Psoas muscle (tissue), 8 donors: Measurements from ENCODE around the gene MEF2A. TPM values are rescaled to one million over a fixed set of nuclear protein-coding genes. Genes with fewer than 3 reads are reported as not detected.

Experiments
- ATAC-seq, 4 donors: fragments of 200-7000 bp; cut with Tn5 transposase; one replicate each; pipeline ENCODE4 v1.9.1; 2020; ENCODE audit warnings: moderate library complexity in 3 of 4, mild to moderate bottlenecking in 2 of 4
- DNase-seq, 2 donors: peaks; one replicate each; pipeline ENCODE4 v3.0.0-alpha.2; 2020
- H3K27ac ChIP-seq: fragments of 200-600 bp; one replicate; pipeline ENCODE4 v1.8.0; 2022
- H3K27me3 ChIP-seq, 3 donors: fragments of 200-600 bp in 1 of 3; one replicate each; pipeline versions ENCODE4 v1.6.1 to v1.8.0; 2013 to 2022; ENCODE audit warnings: low read length in 2 of 3, mild to moderate bottlenecking in 2 of 3, moderate library complexity in 1 of 3; ENCODE audit not compliant: insufficient read depth in 3 of 3
- H3K36me3 ChIP-seq, 2 donors: fragments of 200-600 bp in 1 of 2; one replicate each; pipeline versions ENCODE4 v1.6.1 to v1.8.0; 2013 to 2022; ENCODE audit warnings: low read depth in 1 of 2, mild to moderate bottlenecking in 1 of 2, moderate library complexity in 1 of 2; ENCODE audit not compliant: insufficient read depth in 1 of 2
- H3K4me1 ChIP-seq: fragments of 200-600 bp; one replicate; pipeline ENCODE4 v1.8.0; 2022
- H3K4me3 ChIP-seq: fragments of 200-600 bp; one replicate; pipeline ENCODE4 v1.8.0; 2022; ENCODE audit warnings: mild to moderate bottlenecking
- H3K9me3 ChIP-seq: fragments of 200-600 bp; one replicate; pipeline ENCODE4 v1.8.0; 2022
- WGBS, 3 donors: extraction: QIAGEN DNeasy Blood & Tissue Kit; methylation state at CpG; one replicate each; pipeline versions ENCODE4 v1.1.6 to v1.1.7; 2013; 5-methylcytosine and 5-hydroxymethylcytosine counted together
- intact Hi-C, 2 donors: fragments of 100-400 bp; cut with DNase I; formaldehyde crosslinking; loops; one replicate each; pipeline versions ENCODE4 v1.11.0 to v1.14.2; 2022
- polyA plus RNA-seq, 3 donors: library from polyadenylated mRNA; stranded (reverse); fragments of 200-250 nt; gene quantifications; one replicate each; pipeline ENCODE4 v1.2.3, GENCODE V29; 2013
- total RNA-seq, 4 donors: library from RNA; stranded (reverse); fragmentation: NEBNext Ultra II Directional in 2 of 4; extraction: Animal tissue kit (Norgen Biotek cat#: 25700) in 2 of 4; gene quantifications; one replicate each; pipeline versions ENCODE4 v1.2.1 to v1.2.4, GENCODE V29; 2021 to 2023
- TF ChIP-seq, protein P1 (sequence below): fragments of 200-600 bp; IDR thresholded peaks from one replicate; pipeline ENCODE4 v1.8.0; 2022; ENCODE audit warnings: antibody characterized with exemption
- donor health status: healthy with polysubstance abuse.
- donor health status: DM: no; HTN: no; CAD: no; lungs with moderate emphysema.
- donor health status: Bipolar disorder and iron deficiency.
- donor health status: healthy.
- donor health status: DM: yes; HTN: yes; CAD: no.
- donor health status: DM: no; HTN: no; CAD: no.
- donor health status: DM: no; HTN: no; CAD: no.
- donor health status: DM: yes; HTN: yes; CAD: no.

The MEF2A gene
- total and polyA plus RNA-seq, 7 donors, result 17.1 to 92.6 (median 63.9) TPM

DNA sequence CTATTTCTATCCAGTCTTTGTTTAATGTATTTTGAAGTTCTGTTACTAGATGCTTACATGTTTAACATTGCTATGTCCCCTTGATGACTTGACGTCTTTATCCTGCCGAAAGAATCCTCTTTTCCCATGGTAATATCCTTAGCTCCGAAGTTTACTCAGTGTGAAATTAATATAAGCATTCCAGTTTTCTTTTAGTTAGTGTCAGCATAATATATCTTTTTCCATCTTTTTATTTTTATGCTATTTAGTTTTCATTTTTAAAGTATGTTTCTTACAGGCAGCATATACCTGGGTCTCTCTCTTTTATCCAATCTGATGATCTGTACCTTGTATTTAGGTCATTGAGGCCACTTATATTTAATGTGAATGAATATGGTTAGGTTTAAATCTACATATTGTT lies 39.1 kb upstream of the MEF2A start:
- no peaks in the 10 kb centered on the region for H3K27me3 ChIP-seq
- H3K9me3 ChIP-seq, result peaks cover 5% of the 10 kb centered on the region
- no peaks in the 10 kb centered on the region for H3K4me1 ChIP-seq
- intact Hi-C loops, result no loop called here
- H3K27ac ChIP-seq, result no peak overlapping the region
- H3K4me3 ChIP-seq, result no peak overlapping the region
- DNase-seq (no peak), ATAC-seq (no peak)
- 80 to 83% (median 82%) methylated on average over 3 of the region's 3 CpGs for WGBS, 3 donors
- H3K36me3 ChIP-seq, result no peaks in the 10 kb centered on the region
- TF ChIP-seq, protein P1, sequence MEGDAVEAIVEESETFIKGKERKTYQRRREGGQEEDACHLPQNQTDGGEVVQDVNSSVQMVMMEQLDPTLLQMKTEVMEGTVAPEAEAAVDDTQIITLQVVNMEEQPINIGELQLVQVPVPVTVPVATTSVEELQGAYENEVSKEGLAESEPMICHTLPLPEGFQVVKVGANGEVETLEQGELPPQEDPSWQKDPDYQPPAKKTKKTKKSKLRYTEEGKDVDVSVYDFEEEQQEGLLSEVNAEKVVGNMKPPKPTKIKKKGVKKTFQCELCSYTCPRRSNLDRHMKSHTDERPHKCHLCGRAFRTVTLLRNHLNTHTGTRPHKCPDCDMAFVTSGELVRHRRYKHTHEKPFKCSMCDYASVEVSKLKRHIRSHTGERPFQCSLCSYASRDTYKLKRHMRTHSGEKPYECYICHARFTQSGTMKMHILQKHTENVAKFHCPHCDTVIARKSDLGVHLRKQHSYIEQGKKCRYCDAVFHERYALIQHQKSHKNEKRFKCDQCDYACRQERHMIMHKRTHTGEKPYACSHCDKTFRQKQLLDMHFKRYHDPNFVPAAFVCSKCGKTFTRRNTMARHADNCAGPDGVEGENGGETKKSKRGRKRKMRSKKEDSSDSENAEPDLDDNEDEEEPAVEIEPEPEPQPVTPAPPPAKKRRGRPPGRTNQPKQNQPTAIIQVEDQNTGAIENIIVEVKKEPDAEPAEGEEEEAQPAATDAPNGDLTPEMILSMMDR, result no peak

DNA sequence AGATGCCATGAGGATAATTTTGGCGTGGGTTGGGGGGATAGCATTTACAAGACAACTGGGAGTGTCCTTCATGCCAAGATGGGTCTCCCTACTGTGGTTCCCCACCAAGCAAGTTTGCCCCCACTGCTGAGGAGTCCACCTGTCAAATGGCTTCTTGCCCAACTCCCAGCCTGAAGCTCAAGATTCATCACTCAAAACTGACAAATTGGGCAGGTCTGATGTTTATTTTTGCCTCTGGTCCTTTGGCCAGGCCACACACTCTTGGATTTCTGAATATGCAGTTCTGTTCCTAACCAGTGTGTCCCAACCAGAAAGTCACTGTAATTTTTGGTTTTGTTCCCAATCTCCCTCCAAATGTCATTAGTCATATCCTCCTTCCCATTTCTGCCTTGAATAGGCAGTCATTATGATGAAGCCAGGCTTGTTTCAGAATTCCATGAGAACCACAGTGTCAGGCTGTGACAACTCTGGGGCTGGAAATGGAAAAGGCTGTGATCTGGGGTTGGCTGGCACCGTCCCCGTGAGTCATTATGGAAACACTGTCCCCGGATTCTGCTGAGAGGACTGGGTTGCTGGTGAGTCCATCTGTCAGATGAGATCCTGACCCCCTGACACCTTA lies 29.3 kb upstream of the MEF2A start:
- WGBS, 3 donors, result 21 to 43% (median 30%) methylated on average over 4 of the region's 4 CpGs
- TF ChIP-seq, protein P1, result no peak
- peak; percentile 59 to 95 (median 89) for ATAC-seq
- H3K27me3 ChIP-seq, result no peaks in the 10 kb centered on the region
- H3K27ac ChIP-seq, result peak overlapping the region; percentile 66
- no peaks in the 10 kb centered on the region for H3K9me3 ChIP-seq
- intact Hi-C loops, result no loop called here
- H3K36me3 ChIP-seq, result no peaks in the 10 kb centered on the region
- no peak overlapping the region for H3K4me3 ChIP-seq
- DNase-seq, result peak in 1 of 2 donors; percentile 67
- H3K4me1 ChIP-seq, result peaks cover 9% of the 10 kb centered on the region

DNA sequence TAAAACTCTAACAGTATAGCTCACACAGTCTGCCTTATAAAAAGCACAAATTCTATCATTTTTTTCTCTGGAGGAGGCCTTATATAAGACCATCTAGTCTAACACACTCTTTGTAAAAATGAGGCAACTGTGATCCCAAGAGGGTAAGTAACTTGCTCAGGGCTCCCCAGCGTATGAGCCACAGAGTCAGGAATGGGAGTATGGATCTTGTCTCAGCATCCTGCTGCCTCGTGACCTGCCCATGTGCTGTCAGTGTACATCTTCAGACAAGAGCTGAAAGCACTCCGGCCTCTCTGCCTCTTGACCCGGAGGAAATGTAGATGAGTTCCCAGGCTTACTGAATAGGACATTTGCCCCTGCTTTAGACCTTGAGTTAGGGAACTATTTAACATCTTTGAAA lies 28.4 kb upstream of the MEF2A start:
- no peak for DNase-seq
- ATAC-seq, result no peak
- peak overlapping the region; percentile 66 for H3K27ac ChIP-seq

DNA sequence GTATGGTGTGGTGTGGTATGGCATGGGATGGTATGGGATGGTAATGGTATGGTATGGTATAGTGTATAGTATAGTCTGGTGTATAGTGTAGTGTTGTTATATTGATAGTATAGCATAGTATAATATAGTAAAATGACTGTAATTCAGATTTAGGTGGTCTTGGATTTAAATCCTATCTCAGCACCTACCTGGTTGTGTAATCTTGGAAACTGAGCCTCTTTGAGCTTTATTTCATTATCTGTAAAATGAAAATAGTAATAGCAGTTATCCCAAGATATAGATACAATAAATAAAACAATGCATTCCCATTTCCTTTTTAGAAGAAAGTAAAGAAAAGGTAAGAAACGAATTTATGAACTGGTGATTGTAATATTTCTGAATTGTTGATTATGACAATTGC lies 27.5 kb upstream of the MEF2A start:
- intact Hi-C loops, result no loop called here
- H3K36me3 ChIP-seq, result no peaks in the 10 kb centered on the region
- no peak overlapping the region for H3K27ac ChIP-seq
- TF ChIP-seq, protein P1, result no peak
- 48 to 61% (median 55%) methylated on average over 1 of the region's 1 CpG for WGBS, 3 donors
- H3K4me1 ChIP-seq, result peaks cover 9% of the 10 kb centered on the region
- DNase-seq, result no peak
- H3K4me3 ChIP-seq, result no peak overlapping the region
- no peak for ATAC-seq
- H3K9me3 ChIP-seq, result no peaks in the 10 kb centered on the region
- no peaks in the 10 kb centered on the region for H3K27me3 ChIP-seq

More for the DNA sequence above, 28.4 kb upstream of the MEF2A start:
- H3K9me3 ChIP-seq, result no peaks in the 10 kb centered on the region
- peaks cover 9% of the 10 kb centered on the region for H3K4me1 ChIP-seq
- no peaks in the 10 kb centered on the region for H3K27me3 ChIP-seq
- TF ChIP-seq, protein P1, result no peak
- intact Hi-C loops, result no loop called here
- H3K4me3 ChIP-seq, result no peak overlapping the region
- no peaks in the 10 kb centered on the region for H3K36me3 ChIP-seq
- WGBS, 3 donors, result 64 to 80% (median 71%) methylated on average over 4 of the region's 4 CpGs

DNA sequence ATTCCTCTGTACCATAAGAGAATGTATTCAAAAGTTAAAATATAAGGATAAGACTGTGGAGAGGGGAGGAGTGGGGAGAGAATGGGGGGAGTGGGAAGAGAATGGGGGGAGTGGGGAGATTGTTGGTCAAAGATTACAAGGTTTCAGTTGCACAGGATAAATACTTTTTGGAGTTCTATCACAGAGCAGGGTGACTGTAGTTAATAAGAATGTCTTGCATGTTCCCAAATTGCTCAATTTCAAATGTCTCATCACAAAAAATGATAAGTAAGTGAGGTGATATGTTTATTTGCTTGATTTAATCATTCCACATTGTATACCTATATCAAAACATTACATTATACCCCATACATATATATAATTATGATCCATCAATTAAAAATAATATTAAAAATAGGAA lies 23.0 kb upstream of the MEF2A start:
- ATAC-seq (no peak), DNase-seq (no peak)
- H3K4me3 ChIP-seq, result no peak overlapping the region
- H3K36me3 ChIP-seq, result no peaks in the 10 kb centered on the region
- no peaks in the 10 kb centered on the region for H3K9me3 ChIP-seq
- peaks cover 7% of the 10 kb centered on the region for H3K4me1 ChIP-seq
- H3K27me3 ChIP-seq, result no peaks in the 10 kb centered on the region
- no peak overlapping the region for H3K27ac ChIP-seq
- intact Hi-C loops, result no loop called here
- TF ChIP-seq, protein P1, result no peak
